Activated CD8-positive, alpha-beta memory T cell treated with anti-CD3 and anti-CD28 coated beads for 48 hours (primary cell): Measurements from ENCODE around the gene MLN.

Source experiments
- DNase-seq, 3 experiments: peaks; one replicate each; pipeline ENCODE4 v3.0.0-alpha.2; 2020; ENCODE audit warnings: low read depth in 2 of 3, low spot score in 2 of 3

Gene MLN

DNA sequence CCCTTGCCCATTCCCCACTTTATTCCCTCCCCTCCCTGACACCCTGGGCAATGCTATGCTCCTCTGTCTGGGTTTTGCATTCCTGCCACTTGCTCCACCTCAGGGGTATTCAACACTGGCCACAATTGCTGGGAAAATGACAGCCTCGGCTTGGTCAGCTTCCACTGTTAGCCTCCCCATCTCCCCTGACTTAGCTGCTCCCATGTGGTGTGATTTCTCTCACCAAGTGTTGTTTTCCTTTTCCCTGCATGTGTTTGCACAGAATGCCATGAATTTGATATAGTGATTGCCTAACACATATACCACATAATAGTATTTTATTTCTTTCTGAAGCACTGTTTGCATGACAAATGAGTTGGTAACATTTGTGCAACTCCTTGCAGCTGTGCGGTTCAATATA lies 13.4 kb downstream of the MLN start:
- no peak for DNase-seq

DNA sequence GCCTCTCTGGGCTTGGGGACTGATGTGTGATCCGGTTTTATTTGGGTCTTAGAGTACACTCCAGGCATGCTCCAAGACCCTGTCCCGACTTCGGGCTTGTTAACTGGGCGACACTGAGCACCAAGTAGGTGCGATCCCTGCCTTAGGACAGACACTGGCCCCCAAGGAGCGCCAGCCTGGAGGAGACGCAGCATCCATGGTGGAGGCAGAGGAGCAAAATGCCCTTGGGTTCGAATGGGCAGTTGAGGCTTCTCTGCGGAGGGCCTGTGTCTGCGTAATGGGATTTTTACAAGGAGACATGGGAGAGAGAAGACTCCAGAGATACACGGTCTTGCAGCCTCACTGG lies 14.3 kb downstream of the MLN start:
- DNase-seq, result no peak

- DNase-seq, result peak; percentile 78 to 90 (median 82)
Measured at GRCh38 chr6:33788694-33789549, 14.9 kb downstream of the MLN start, which contains the start of gene LEMD2. Gene LEMD2, minus strand, starts transcription at chr6:33789130. Its CDS starts 14 bp downstream, at chr6:33789116.

DNA sequence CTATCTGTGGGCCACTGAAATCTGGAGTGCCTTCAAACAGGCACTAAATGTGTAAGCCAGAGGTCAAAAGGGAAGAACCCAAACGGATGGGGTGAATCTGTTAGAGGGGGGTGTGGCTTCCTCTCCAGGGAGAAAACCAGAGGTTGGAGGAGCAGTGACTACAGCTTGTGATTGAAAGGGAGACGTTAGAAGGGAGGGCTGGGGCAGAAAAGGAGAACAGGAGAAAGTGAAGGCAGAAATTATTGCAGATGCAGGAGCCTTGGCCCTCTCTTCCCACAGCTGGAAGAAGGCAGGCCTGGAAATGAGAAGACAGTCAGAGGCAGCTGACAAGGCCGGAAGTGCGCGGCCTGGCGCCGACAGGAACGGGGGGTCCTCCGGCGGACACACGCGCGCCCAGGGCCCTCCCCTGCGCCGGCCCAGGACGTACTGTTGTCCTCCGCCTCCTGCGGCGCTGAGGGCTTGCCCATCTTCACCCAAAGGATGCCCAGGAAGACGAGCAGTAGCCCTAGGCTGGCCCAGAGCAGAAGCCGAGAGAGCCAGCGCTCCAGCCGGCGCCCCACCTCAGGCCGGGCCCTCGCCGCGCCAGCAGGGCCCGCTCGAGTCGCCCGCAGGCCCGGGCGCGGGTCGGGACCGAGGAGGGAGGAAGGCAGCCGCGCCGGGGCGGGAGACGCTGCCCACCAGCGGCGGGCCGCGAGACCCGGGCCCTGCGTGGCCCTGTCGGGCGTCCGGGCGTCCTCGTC lies 15.7 kb downstream of the MLN start:
- peak; percentile 29 to 45 (median 37) for DNase-seq

DNA sequence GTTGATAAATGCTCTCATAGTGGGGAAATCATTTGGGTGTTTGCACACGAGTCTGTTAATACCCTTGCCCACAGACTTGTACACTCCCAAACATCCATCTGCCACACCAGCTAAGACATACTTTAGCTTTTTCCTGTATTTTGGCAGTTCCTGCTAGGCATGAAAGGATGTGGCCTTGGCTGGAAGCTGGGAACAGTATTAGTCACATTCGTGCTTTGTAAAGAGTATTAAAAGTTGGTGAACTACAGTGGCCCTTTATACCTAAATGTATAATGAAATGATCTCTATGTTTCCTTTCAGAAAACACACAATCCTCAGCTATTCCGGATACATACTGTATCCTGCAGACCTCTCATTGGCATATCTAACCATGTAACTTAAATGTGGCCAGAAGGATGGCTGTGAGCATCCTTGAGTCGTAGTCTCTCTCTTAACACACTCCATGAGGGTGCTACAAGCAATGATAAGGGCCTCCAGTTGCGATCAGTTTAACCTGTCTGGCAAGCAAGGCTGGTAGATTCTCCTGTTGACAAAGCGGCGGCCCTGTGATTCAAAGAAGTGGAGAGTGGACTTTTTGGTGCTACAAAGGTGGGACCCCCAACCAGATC lies 16.4 kb downstream of the MLN start:
- no peak for DNase-seq

DNA sequence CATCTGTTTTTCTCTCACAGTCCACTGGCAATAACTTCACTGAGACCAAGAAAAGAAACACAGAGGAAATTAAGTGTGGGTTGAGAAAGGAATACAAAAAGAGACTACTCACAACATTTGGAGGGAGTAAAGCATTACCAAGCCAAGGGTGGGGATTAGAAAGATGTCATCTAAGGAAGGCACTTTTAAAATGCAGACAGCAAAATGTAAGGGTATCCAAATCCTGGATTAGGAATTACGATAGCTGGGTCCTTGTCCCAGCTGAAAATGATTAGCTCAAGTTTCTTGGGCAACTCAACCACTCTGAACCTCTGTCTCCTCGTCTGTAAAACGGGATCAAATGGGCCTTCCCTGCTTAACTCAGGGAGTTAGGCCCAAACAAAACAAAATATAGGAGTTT lies 17.1 kb downstream of the MLN start:
- no peak for DNase-seq

GRCh38 chr6:33785778-33786177 lies 18.0 kb downstream of the MLN start:
- DNase-seq, result no peak

GRCh38 chr6:33784787-33785186 lies 19.0 kb downstream of the MLN start:
- DNase-seq, result no peak

- no peak for DNase-seq
Measured at GRCh38 chr6:33783781-33784520, 19.9 kb downstream of the MLN start.

DNA sequence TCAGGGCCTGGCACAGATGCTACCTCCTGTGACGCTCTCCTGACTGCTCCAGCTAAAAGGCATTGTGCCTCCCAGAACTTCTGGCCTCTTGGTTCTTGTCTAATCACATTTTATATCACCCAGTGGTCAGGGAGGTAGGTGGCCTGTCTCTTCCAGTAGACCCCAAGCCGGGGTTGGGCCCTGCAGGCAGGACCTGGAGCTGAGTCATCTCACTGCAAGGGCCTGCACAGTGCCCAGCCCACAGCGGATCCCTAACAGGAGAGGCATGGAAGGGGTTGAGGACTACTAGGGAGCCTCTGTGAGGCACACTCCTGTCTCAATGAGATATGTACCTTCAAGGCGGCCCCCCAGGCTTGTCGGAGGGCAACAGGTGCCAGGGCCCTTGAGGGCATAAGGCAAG lies 21.2 kb downstream of the MLN start:
- no peak for DNase-seq

DNA sequence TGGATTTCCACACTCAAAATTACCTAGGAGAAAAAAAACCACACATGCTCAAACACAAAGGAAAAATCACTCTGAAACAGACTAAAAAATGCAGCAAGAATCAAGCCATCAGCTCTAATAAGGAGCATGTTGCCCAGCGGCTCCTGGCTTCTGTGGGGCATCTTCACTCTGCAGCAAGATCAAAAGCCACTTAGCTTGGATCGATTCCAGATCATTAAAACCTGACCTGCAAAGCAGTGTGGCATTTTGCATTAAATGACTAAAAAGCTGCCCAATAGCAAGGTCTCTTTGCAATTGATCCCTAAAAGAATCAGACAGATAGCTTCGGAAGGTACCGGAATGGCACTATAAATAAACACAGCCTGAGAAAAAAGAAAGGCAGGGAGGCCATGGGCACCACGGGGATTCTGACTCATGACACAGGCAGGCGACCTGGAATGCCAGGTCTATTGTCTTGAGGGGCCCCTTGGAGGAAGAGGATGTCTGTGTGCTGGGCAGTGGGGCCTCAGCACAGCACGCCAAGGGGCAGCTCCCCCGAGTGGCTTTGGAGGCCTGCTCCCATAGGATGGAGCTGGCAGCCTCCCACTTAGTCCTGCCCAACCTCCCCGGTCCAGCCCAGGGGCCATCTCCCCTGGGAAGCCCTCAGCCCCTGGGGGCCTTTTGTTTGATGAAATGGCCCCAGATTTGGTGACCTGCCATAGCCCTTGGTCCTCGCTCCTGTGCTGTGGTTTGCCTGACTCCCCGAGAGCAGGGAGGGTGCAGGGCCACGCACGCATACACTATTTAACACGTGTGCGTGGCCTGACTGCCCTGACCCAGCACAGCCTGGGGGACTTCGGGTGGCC lies 22.4 kb downstream of the MLN start:
- no peak for DNase-seq

DNA sequence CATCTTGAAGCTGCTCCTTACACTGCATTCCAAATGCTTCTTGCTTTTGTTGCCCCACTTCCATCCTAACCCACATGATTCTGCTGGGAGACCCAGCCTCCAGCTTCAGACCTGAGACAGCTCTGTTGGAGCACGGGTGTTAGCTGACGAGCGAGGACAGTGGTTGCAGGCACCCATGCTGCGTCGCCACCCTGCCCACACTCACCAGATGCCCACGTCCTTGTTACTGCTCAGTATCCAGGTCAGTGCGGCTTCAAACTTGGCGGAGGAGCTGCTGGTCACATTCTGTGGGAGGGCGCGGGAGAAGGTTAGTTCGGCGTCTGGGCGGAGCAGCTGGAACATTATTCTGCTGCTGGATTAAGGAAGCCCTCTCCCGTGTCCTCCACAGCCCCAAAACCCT lies 23.9 kb downstream of the MLN start:
- DNase-seq, result no peak

DNA sequence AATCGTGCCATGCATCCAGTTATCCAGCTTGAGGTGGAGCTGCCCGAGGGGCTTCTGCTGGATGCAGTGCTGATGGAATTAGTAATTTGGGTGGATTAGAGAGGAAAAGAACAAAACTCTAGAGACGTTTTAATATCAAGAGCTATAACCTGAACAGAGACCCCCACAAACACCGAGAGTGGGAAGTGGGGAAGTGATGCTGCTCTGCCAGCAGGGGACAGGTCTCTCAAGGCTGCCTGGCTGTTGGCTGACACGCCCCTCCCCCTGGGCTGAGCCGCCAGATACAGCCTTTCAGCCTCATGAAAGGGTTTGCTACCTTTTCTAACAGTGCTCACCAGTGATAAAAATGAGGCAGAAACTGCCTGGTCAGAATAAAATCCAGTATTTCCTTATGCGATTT lies 24.5 kb downstream of the MLN start:
- no peak for DNase-seq

DNA sequence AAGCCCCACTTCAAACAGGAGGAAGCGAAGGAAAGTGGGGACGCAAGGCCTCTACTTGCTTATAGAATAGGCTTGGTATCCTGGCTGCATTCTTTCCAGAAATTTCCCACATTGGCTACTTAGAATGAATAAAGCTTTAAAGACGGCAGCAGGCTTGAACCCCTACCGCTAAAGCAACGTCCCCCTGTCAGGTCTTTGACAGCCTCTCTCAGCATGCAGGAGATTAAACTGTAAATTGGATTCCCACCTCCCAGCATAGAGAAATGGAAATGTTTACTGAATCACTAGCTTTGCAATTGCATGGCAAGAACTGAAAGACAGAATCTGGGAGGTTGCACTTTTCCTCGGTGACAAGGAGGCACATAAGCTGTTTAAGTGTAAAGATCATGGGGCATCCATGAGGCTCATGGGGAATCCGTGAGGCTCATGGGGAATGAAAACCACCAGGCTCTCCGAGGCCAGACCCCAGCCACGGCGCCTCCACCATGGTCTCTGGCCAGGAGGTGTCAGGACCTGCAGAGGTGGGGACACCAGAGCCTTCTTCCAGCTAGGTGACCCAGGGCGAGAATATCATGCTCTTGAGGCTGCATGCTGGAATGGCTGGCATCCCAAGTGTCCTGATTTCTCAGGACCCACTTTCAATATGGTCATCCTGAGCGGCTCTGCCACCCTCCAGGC lies 25.2 kb downstream of the MLN start:
- no peak for DNase-seq

DNA sequence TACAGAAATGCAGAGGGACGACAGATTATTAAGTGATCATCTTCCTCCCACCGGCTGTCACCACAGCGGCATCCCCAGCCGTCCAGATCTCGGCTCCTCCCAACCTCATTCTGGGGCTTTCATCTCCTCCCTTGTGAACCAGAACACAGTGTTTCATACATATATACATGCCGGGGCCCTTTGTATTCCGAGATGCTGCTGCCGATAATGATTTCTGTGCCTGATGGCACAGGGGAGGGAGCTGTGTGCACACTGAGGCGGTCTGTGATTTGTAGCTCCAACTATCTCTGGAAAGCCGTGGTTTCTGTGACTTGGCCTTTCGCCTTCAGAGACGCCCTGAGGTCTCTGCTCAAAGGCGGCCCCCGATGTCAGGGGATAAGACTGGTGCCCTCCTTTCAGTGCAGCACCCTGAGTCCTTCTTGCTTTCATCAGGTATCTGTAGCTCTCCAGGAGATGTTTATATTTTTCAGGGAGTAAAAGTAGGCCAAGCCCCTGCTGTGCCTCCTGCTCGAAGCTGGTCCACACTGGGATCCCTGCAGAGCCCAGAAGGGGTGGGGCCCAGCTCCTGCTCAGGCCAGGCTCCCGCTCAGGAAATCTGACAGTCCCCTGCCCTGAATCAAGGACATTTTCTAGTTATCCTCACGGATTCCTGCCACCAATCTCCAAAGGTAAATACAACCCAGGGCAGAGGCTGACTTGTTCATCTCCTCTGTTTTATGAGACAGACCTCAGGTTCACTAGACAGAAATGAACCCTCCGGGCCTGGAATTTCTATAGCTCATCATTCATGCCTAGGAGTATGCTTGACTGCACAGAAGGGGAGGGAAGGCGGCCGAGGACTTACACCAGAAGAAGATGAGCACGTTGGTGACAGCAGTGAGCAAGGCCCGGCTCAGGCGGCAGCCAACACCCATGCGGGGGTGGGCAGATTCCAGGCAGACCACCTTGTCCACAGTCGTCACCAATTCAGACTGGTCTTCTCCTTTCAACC lies 26.1 kb downstream of the MLN start:
- no peak for DNase-seq

GRCh38 chr6:33776764-33777163 lies 27.0 kb downstream of the MLN start:
- DNase-seq, result no peak

DNA sequence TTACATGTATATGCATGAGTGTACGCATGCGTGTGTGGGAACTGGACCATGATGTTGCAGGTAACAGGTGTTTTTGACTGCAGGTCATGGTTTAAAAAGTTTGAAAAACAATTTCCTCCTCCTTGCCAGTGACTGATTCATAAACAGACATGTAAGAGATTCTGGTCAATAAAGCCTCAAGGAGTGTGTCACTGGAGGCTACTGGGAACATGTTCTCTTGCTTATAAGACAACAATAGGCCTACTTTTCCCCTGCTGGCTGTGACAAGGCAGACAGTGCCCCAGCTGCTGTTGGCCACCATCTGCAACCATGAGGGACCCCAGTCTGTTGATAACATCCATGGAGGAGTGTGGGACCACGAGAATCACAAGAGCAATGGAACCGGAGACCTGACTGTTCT lies 27.6 kb downstream of the MLN start:
- DNase-seq, result no peak

GRCh38 chr6:33774774-33775173 lies 29.0 kb downstream of the MLN start:
- DNase-seq, result no peak
